Smooth muscle cell (in vitro differentiated cells): ENCODE measurements around the gene PARP1. TPM values are rescaled to one million over a fixed set of nuclear protein-coding genes. Genes with fewer than 3 reads are reported as not detected.

ENCODE experiments used
- DNase-seq: peaks from one replicate; lab custom pipeline; 2025; ENCODE audit not compliant: unreplicated experiment; lab: John Stamatoyannopoulos, UW
- H2AFZ ChIP-seq: fragments of 200-600 bp; sonication (generic); 2 replicates; pipeline ENCODE4 v1.6.0; 2016; ENCODE audit warnings: antibody characterized with exemption, low read depth, mild to moderate bottlenecking
- H3F3A ChIP-seq: fragments of 200-600 bp; sonication (generic); 2 replicates; pipeline ENCODE4 v1.6.0; 2017; ENCODE audit warnings: antibody characterized with exemption, low read depth
- H3K27ac ChIP-seq: fragments of 200-600 bp; sonication (generic); 2 replicates; pipeline ENCODE4 v1.5.1; 2016; ENCODE audit warnings: low read depth, mild to moderate bottlenecking
- H3K27me3 ChIP-seq: fragments of 200-600 bp; sonication (generic); 2 replicates; pipeline ENCODE4 v1.6.1; 2016; ENCODE audit warnings: low read depth, mild to moderate bottlenecking
- H3K36me3 ChIP-seq: fragments of 200-600 bp; sonication (generic); 2 replicates; pipeline ENCODE4 v1.5.1; 2016; ENCODE audit warnings: low read depth
- H3K4me1 ChIP-seq: fragments of 200-600 bp; sonication (generic); 2 replicates; pipeline ENCODE4 v1.5.1; 2016; ENCODE audit warnings: low read depth
- H3K4me2 ChIP-seq: fragments of 200-600 bp; sonication (generic); 2 replicates; pipeline ENCODE4 v1.6.0; 2016; ENCODE audit warnings: mild to moderate bottlenecking
- H3K4me3 ChIP-seq: fragments of 200-600 bp; sonication (generic); 2 replicates; pipeline ENCODE4 v1.5.1; 2016; ENCODE audit warnings: mild to moderate bottlenecking
- H3K79me2 ChIP-seq: fragments of 200-600 bp; sonication (generic); 2 replicates; pipeline ENCODE4 v1.6.0; 2016; ENCODE audit warnings: low read depth, mild to moderate bottlenecking
- H3K9ac ChIP-seq: fragments of 200-600 bp; sonication (generic); 2 replicates; pipeline ENCODE4 v1.6.0; 2016; ENCODE audit warnings: low read depth
- H3K9me3 ChIP-seq: fragments of 200-600 bp; sonication (generic); replicated peaks from 2 replicates; pipeline ENCODE4 v1.5.1; 2016; ENCODE audit warnings: low read depth
- H4K20me1 ChIP-seq: fragments of 200-600 bp; sonication (generic); 2 replicates; pipeline ENCODE4 v1.6.0; 2016; ENCODE audit warnings: low read depth
- WGBS: methylation state at CpG from one replicate; pipeline ENCODE4 v1.1.7; 2016; ENCODE audit warnings: low lambda C conversion rate; 5-methylcytosine and 5-hydroxymethylcytosine counted together
- polyA plus RNA-seq: library from polyadenylated mRNA; unstranded; fragments of >200 nt; fragmentation: Nextera tagmentation; extraction: Ambion mirVana; gene quantifications from 2 replicates; pipeline ENCODE4 v1.2.1, GENCODE V29; 2016
- total RNA-seq: library from RNA; depleted of rRNA; stranded (reverse); fragments of >200 nt; gene quantifications from 2 replicates; pipeline ENCODE4 v1.2.3, GENCODE V29; 2014
- TF ChIP-seq, protein P1 (sequence below): fragments of 200-600 bp; sonication (generic); IDR thresholded peaks from 2 replicates; pipeline ENCODE4 v1.5.1; 2017; ENCODE audit warnings: borderline replicate concordance, mild to moderate bottlenecking, antibody characterized with exemption; ENCODE audit not compliant: insufficient read depth, poor library complexity, severe bottlenecking

Gene PARP1
- total and polyA plus RNA-seq, 2 experiments from 2014 or later, result 27.4 to 38.5 TPM

DNA sequence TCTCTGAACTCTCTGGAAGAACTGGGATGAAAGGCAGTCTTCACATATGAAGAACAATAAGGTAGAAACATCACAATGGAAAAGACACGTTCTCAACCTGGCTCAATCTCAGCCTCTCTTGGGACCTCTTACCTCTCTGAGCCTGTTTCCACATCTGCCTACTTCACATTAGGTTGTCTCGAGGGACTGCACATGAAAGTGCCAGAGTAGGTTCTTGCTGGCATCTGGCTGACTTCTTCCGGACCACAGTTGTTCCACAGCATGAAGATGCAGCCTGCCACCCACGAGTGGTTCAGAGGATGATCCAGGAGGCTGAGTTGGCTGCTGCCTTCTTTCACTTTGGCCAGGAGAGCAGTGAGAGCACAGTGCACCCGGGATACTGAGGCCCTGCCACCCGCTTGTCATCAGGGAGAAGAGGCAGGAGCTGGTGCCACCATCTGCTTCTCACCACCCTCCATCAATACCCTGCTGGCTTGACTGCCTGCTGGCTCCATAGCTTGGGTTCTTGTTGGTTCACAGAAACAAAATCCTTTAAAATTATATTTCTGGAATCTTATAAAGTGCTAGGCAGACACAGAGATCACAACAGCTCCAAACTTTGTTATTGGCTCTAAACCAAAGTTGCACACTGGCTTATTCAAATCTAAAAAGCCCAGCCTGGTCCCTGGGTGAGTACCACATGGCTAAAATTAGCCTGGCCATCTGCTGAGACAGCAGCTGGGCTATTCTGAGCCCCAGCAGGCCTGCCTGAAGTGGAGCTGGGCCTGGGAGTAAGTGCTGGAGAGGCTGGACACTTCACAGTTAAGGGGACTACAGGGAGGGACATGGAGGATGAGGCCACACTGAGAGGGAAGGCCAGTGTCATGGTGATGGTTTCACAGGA, 52.0 kb downstream of the PARP1 start:
- no peaks in the 10 kb centered on the region for H3K27me3 ChIP-seq
- no peak overlapping the region for H3K27ac ChIP-seq
- H3K36me3 ChIP-seq, result no peaks in the 10 kb centered on the region
- H4K20me1 ChIP-seq, result no peaks in the 10 kb centered on the region
- H2AFZ ChIP-seq, result no peak overlapping the region
- no peak for DNase-seq
- H3K9ac ChIP-seq, result no peak overlapping the region
- H3K4me2 ChIP-seq, result no peak overlapping the region
- H3F3A ChIP-seq, result no peaks in the 10 kb centered on the region
- no peaks in the 10 kb centered on the region for H3K79me2 ChIP-seq
- WGBS, result 94% methylated on average over 6 of the region's 6 CpGs
- TF ChIP-seq, protein P1, sequence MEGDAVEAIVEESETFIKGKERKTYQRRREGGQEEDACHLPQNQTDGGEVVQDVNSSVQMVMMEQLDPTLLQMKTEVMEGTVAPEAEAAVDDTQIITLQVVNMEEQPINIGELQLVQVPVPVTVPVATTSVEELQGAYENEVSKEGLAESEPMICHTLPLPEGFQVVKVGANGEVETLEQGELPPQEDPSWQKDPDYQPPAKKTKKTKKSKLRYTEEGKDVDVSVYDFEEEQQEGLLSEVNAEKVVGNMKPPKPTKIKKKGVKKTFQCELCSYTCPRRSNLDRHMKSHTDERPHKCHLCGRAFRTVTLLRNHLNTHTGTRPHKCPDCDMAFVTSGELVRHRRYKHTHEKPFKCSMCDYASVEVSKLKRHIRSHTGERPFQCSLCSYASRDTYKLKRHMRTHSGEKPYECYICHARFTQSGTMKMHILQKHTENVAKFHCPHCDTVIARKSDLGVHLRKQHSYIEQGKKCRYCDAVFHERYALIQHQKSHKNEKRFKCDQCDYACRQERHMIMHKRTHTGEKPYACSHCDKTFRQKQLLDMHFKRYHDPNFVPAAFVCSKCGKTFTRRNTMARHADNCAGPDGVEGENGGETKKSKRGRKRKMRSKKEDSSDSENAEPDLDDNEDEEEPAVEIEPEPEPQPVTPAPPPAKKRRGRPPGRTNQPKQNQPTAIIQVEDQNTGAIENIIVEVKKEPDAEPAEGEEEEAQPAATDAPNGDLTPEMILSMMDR, result no peak
- no peaks in the 10 kb centered on the region for H3K4me1 ChIP-seq
- no peak overlapping the region for H3K4me3 ChIP-seq
- no peaks in the 10 kb centered on the region for H3K9me3 ChIP-seq

DNA sequence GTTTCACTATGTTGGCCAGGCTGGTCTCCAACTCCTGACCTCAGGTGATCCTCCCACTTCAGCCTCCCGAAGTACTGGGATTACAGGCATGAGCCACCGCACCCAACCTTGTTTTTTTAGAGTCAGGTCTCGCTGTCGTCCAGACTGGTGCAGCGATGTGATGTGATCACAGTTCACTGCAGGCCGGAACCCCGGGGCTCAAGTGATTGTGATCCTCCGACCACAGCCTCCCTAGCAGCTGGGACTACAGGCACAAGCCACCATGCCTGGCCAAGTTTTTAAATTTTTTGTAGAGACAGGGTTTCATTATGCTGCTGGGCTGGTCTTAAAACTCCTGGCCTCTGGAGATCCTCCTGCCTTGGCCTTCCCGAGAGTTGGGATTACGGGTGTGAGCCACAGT, 52.9 kb downstream of the PARP1 start:
- no peak overlapping the region for H2AFZ ChIP-seq
- 98% methylated on average over 10 of the region's 10 CpGs for WGBS
- no peak overlapping the region for H3K4me2 ChIP-seq
- no peak overlapping the region for H3K27ac ChIP-seq
- TF ChIP-seq, protein P1, result no peak
- no peak overlapping the region for H3K9ac ChIP-seq
- H3K4me1 ChIP-seq, result no peaks in the 10 kb centered on the region
- H3K36me3 ChIP-seq, result no peaks in the 10 kb centered on the region
- DNase-seq, result no peak
- H3K9me3 ChIP-seq, result no peaks in the 10 kb centered on the region
- H3K79me2 ChIP-seq, result no peaks in the 10 kb centered on the region
- H3F3A ChIP-seq, result no peaks in the 10 kb centered on the region
- H4K20me1 ChIP-seq, result no peaks in the 10 kb centered on the region
- no peaks in the 10 kb centered on the region for H3K27me3 ChIP-seq
- H3K4me3 ChIP-seq, result no peak overlapping the region

DNA sequence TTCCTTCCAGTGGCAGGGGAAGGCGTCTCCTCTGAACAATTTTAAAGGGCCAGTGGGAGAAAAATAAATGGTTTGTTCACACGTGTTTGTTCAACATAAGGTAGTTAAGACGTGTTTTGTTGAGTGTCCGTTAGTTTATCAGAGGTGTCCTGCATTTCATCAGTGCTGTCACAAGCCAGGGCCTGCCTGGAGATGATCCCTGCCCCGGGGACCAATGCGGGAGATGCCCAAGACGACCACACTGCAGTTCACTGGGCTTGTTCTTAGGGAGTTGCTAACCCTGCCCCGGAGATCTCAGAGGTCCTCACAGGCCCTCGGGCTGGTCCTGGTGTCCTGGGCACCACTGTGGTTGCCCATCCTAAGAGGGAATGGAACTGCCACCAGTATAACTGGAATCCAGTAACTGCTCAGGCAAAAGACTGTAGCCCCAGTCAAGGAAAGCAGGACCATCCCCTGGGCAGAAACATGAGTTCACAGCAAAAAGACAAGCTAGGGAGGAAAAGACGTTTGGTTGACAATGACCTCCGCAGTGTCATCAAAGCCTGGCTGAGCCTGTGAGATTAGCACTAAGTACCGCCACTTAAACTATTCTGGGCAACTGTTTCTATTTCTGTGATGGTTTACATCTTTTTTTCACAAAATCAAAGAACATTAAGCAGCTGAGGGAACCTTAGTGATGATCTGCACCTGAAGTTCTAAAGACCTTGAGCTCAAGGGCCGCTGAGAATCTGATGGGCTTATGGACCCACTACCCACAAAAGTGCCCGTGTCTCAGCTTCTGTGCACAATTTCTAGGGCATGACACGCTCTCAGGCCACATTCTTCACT, 54.0 kb downstream of the PARP1 start:
- Histone ChIP-seq H3K4me3 (no peak overlapping the region), H4K20me1 (no peaks in the 10 kb centered on the region)
- whole genome bisulfite sequencing, result 50% methylated on average over 15 of the region's 15 CpGs

More for the DNA sequence above, 54.0 kb downstream of the PARP1 start:
- TF ChIP-seq, protein P1, result no peak
- Histone ChIP-seq H3K4me2 (no peak overlapping the region), H2AFZ (no peak overlapping the region), H3K9ac (no peak overlapping the region), H3K36me3 (no peaks in the 10 kb centered on the region), H3K4me1 (no peaks in the 10 kb centered on the region), H3K9me3 (no peaks in the 10 kb centered on the region), H3K79me2 (no peaks in the 10 kb centered on the region), H3K27me3 (no peaks in the 10 kb centered on the region), H3K27ac (no peak overlapping the region), H3F3A (no peaks in the 10 kb centered on the region)
- no peak for DNase-seq
